Measurements from ENCODE around the gene BAG1.

The BAG1 gene

GRCh38 chr9:33272061-33272460 is 7.6 kb upstream of the BAG1 start:
- Histone ChIP-seq H3K79me2 (ENCODE audit: insufficient read depth, low read length) (no peaks in the 10 kb centered on the region), H2AFZ (ENCODE audit: low read depth, low read length, severe bottlenecking) (no peak overlapping the region), H3K9me2 (replicated peaks; ENCODE audit: insufficient read depth, low read length) (no peaks in the 10 kb centered on the region), H3K36me3 (ENCODE audit: low read length) (peaks cover 37% of the 10 kb centered on the region; the same call in 1 of the 2 replicates), H3K4me3 (ENCODE audit: insufficient read depth, low read length, poor library complexity, severe bottlenecking) (no peak overlapping the region), H3K27me3 (ENCODE audit: low read length) (no peaks in the 10 kb centered on the region), H3F3A (ENCODE audit: insufficient read depth) (peaks cover 1% of the 10 kb centered on the region; the same call in 1 of the 2 replicates), H3K9me3 (ENCODE audit: insufficient read depth, low read length) (no peaks in the 10 kb centered on the region), H4K20me1 (ENCODE audit: low read depth, low read length) (no peaks in the 10 kb centered on the region), H3K27ac (ENCODE audit: low read depth, low read length) (no peak overlapping the region), H3K4me2 (ENCODE audit: low read depth, low read length, poor library complexity, severe bottlenecking) (no peak overlapping the region), H3K9ac (ENCODE audit: low read length) (no peak overlapping the region)
- TF ChIP-seq, protein P1, sequence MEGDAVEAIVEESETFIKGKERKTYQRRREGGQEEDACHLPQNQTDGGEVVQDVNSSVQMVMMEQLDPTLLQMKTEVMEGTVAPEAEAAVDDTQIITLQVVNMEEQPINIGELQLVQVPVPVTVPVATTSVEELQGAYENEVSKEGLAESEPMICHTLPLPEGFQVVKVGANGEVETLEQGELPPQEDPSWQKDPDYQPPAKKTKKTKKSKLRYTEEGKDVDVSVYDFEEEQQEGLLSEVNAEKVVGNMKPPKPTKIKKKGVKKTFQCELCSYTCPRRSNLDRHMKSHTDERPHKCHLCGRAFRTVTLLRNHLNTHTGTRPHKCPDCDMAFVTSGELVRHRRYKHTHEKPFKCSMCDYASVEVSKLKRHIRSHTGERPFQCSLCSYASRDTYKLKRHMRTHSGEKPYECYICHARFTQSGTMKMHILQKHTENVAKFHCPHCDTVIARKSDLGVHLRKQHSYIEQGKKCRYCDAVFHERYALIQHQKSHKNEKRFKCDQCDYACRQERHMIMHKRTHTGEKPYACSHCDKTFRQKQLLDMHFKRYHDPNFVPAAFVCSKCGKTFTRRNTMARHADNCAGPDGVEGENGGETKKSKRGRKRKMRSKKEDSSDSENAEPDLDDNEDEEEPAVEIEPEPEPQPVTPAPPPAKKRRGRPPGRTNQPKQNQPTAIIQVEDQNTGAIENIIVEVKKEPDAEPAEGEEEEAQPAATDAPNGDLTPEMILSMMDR (IDR thresholded peaks at IDR 0.05; ENCODE audit: insufficient read depth, low read length, poor library complexity, severe bottlenecking): no peak
- TF ChIP-seq EZH2phosphoT487 (conservative IDR thresholded peaks at IDR 0.05; ENCODE audit: low read length): no peak

DNA sequence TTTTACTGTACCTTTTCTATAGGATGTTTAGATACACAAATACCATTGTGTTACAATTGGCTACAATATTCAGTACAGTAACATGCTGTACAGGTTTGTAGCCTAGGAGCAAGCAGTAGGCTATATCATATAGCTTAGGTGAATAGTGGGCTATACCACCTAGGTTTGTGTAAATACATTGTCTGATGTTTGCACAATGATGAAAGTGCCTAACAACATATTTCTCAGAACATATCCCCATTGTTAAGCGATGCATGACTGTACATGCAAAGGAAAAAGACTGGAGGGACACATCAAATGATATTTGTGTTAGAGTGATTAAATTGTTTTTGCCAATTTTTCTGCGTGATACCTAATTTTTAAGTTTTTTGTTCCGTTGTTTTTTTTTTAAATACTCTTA is 5.6 kb upstream of the BAG1 start:
- H2AFZ ChIP-seq (ENCODE audit: low read depth, low read length, severe bottlenecking): no peak overlapping the region
- peaks cover 11% of the 10 kb centered on the region; the same call in 1 of the 2 replicates for H3F3A ChIP-seq (ENCODE audit: insufficient read depth)
- peaks cover 33% of the 10 kb centered on the region; the same call in 1 of the 2 replicates for H3K36me3 ChIP-seq (ENCODE audit: low read length)
- no peak overlapping the region for H3K9ac ChIP-seq (ENCODE audit: low read length)
- H4K20me1 ChIP-seq (ENCODE audit: low read depth, low read length): no peaks in the 10 kb centered on the region
- H3K79me2 ChIP-seq (ENCODE audit: insufficient read depth, low read length): 0 out of 2 replicates have a peak, but pooled peaks cover 3% of the 10 kb centered on the region
- H3K27me3 ChIP-seq (ENCODE audit: low read length): no peaks in the 10 kb centered on the region
- H3K9me3 ChIP-seq (ENCODE audit: insufficient read depth, low read length): no peaks in the 10 kb centered on the region
- no peak overlapping the region for H3K4me3 ChIP-seq (ENCODE audit: insufficient read depth, low read length, poor library complexity, severe bottlenecking)
- TF ChIP-seq EZH2phosphoT487 (conservative IDR thresholded peaks at IDR 0.05; ENCODE audit: low read length): no peak
- TF ChIP-seq, protein P1 (IDR thresholded peaks at IDR 0.05; ENCODE audit: insufficient read depth, low read length, poor library complexity, severe bottlenecking): no peak
- no peaks in the 10 kb centered on the region for H3K9me2 ChIP-seq (replicated peaks; ENCODE audit: insufficient read depth, low read length)
- H3K27ac ChIP-seq (ENCODE audit: low read depth, low read length): no peak overlapping the region
- H3K4me2 ChIP-seq (ENCODE audit: low read depth, low read length, poor library complexity, severe bottlenecking): no peak overlapping the region

DNA sequence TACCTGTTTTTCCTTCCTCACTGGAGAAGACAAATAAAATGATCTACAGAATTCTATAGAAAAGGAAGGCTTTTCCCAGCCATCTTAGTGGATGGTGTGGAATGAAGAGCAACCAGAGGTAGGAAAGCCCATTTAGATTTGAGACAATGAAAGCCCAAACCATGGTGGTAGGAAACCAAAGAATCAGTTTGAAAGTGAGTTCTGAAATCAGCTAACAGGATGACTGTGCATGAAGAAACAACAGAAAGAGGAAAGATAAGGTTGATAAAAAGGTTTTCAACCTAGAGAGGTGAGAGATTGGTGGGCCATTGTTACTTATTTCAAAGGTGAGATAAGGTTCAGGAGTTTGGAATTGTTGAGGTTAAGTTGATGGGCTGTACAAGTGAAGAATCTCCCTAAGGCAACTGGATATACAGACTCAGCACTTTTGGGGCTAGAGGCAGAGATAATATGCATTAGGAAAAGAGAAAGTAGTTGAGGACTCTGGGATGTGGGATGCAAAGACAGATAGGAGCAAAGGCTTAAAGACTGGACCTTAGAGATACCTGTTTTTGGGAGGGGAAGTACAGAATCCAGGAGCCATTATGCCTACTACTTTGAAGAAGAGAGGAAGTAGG is 2.8 kb upstream of the BAG1 start:
- Histone ChIP-seq H3K79me2 (ENCODE audit: insufficient read depth, low read length) (peaks cover 24% of the 10 kb centered on the region), H3K4me3 (ENCODE audit: insufficient read depth, low read length, poor library complexity, severe bottlenecking) (no peak overlapping the region), H3K27ac (ENCODE audit: low read depth, low read length) (no peak overlapping the region), H2AFZ (ENCODE audit: low read depth, low read length, severe bottlenecking) (no peak overlapping the region), H3K9me3 (ENCODE audit: insufficient read depth, low read length) (no peaks in the 10 kb centered on the region), H3K36me3 (ENCODE audit: low read length) (peaks cover 22% of the 10 kb centered on the region; the same call in 1 of the 2 replicates), H3K4me2 (ENCODE audit: low read depth, low read length, poor library complexity, severe bottlenecking) (no peak overlapping the region), H4K20me1 (ENCODE audit: low read depth, low read length) (no peaks in the 10 kb centered on the region), H3F3A (ENCODE audit: insufficient read depth) (peaks cover 11% of the 10 kb centered on the region; the same call in 1 of the 2 replicates), H3K9me2 (replicated peaks; ENCODE audit: insufficient read depth, low read length) (no peaks in the 10 kb centered on the region), H3K27me3 (ENCODE audit: low read length) (no peaks in the 10 kb centered on the region), H3K9ac (ENCODE audit: low read length) (no peak overlapping the region; the same call in 1 of the 2 replicates)
- no peak for TF ChIP-seq EZH2phosphoT487 (conservative IDR thresholded peaks at IDR 0.05; ENCODE audit: low read length)
- TF ChIP-seq, protein P1 (IDR thresholded peaks at IDR 0.05; ENCODE audit: insufficient read depth, low read length, poor library complexity, severe bottlenecking): no peak

Data from SU-DHL-6 (cell line).